ENCODE results near the gene STPG4.

STPG4 gene

GRCh38 chr2:47050021-47050760 is 104.9 kb downstream of the STPG4 start:
- DNase-seq: no peak

GRCh38 chr2:47049502-47049901 is 105.6 kb downstream of the STPG4 start:
- no peak for DNase-seq

GRCh38 chr2:47048801-47049480 is 106.2 kb downstream of the STPG4 start:
- no peak for DNase-seq

- DNase-seq: no peak
Observed at GRCh38 chr2:47046271-47046670, 108.8 kb downstream of the STPG4 start.

- peak; percentile 9 for DNase-seq
Observed at GRCh38 chr2:47043891-47044239, 111.2 kb downstream of the STPG4 start.

GRCh38 chr2:47043142-47043890 is 111.8 kb downstream of the STPG4 start:
- DNase-seq: peak; percentile 78

- no peak for DNase-seq
Observed at GRCh38 chr2:47041891-47042684, 113.0 kb downstream of the STPG4 start.

- DNase-seq: no peak
Observed at GRCh38 chr2:47041063-47041462, 114.0 kb downstream of the STPG4 start.

- DNase-seq: no peak
Observed at GRCh38 chr2:47040651-47041050, 114.5 kb downstream of the STPG4 start.

- no peak for DNase-seq
Observed at GRCh38 chr2:47039913-47040562, 115.1 kb downstream of the STPG4 start.

GRCh38 chr2:47039489-47039870 is 115.6 kb downstream of the STPG4 start:
- DNase-seq: no peak

- no peak for DNase-seq
Observed at GRCh38 chr2:47038656-47039488, 116.2 kb downstream of the STPG4 start.

GRCh38 chr2:47037678-47038077 is 117.4 kb downstream of the STPG4 start:
- DNase-seq: no peak
